ENCODE results near the gene IFITM2. TPM values are rescaled to one million over a fixed set of nuclear protein-coding genes. Genes with fewer than 3 reads are reported as not detected.
A peak's percentile ranks its signal among the peaks of the same experiment; 100 is the strongest.
"Not testable (repeated sequence)": the region's sequence is repeated elsewhere in the genome, so short reads cannot be mapped to it uniquely, and the experiment has no call there.

IFITM2 gene
- total RNA-seq, 2 donors from 2014 or later: 96.6 to 149 TPM

GRCh38 chr11:285021-285893 is 22.4 kb upstream of the IFITM2 start:
- Histone ChIP-seq H3K4me3 (no peak overlapping the region), H3K27me3 (replicated peaks; ENCODE audit: insufficient read depth) (peaks cover 23% of the 10 kb centered on the region), H3K27ac (no peak overlapping the region), H3K4me1 (replicated peaks) (no peaks in the 10 kb centered on the region), H3K36me3 (no peaks in the 10 kb centered on the region), H3K9me3 (no peaks in the 10 kb centered on the region)
- DNase-seq (ENCODE audit: low spot score): no peak
- intact Hi-C loops (cut with DNase I): no loop called here
- TF ChIP-seq POLR2A (IDR thresholded peaks at IDR 0.05) (no peak), CTCF (IDR thresholded peaks at IDR 0.05) (no peak), POLR2AphosphoS5 (IDR thresholded peaks at IDR 0.05) (no peak)
- 88% methylated on average over 29 of the region's 29 CpGs for WGBS

GRCh38 chr11:285894-286220 is 21.8 kb upstream of the IFITM2 start:
- no peaks in the 10 kb centered on the region for H3K9me3 ChIP-seq
- WGBS: 71% methylated on average over 8 of the region's 8 CpGs
- TF ChIP-seq CTCF (IDR thresholded peaks at IDR 0.05): no peak
- TF ChIP-seq POLR2A (IDR thresholded peaks at IDR 0.05): no peak
- no peak for TF ChIP-seq POLR2AphosphoS5 (IDR thresholded peaks at IDR 0.05)
- no peaks in the 10 kb centered on the region for H3K4me1 ChIP-seq (replicated peaks)
- peaks cover 18% of the 10 kb centered on the region for H3K27me3 ChIP-seq (replicated peaks; ENCODE audit: insufficient read depth)
- intact Hi-C loops (cut with DNase I): no loop called here
- H3K4me3 ChIP-seq: no peak overlapping the region
- H3K36me3 ChIP-seq: no peaks in the 10 kb centered on the region
- DNase-seq (ENCODE audit: low spot score): no peak
- H3K27ac ChIP-seq: no peak overlapping the region

- H3K4me1 ChIP-seq (replicated peaks); H3K4me3 ChIP-seq; H3K27me3 ChIP-seq (replicated peaks; ENCODE audit: insufficient read depth); H3K9me3 ChIP-seq; H3K27ac ChIP-seq; H3K36me3 ChIP-seq; DNase-seq (ENCODE audit: low spot score); intact Hi-C loops (cut with DNase I): not testable (repeated sequence)
- 73% methylated on average over 27 of the region's 27 CpGs for WGBS
These were observed 20.4 kb upstream of the IFITM2 start for GRCh38 chr11:286977-287820.

GRCh38 chr11:287821-288477 is 19.7 kb upstream of the IFITM2 start:
- Histone ChIP-seq H3K36me3 (no peaks in the 10 kb centered on the region), H3K27me3 (replicated peaks; ENCODE audit: insufficient read depth) (peaks cover 1% of the 10 kb centered on the region), H3K4me1 (replicated peaks) (no peaks in the 10 kb centered on the region), H3K27ac (peak overlapping the region; percentile 60 to 62), H3K4me3 (peak overlapping the region; percentile 63 to 64), H3K9me3 (no peaks in the 10 kb centered on the region)
- WGBS: 25% methylated on average over 41 of the region's 41 CpGs
- DNase-seq (ENCODE audit: low spot score): no peak
- no peak for TF ChIP-seq CTCF (IDR thresholded peaks at IDR 0.05)
- TF ChIP-seq POLR2A (IDR thresholded peaks at IDR 0.05): no peak
- no peak for TF ChIP-seq POLR2AphosphoS5 (IDR thresholded peaks at IDR 0.05)
- intact Hi-C loops (cut with DNase I): no loop called here
